Left ventricle myocardium inferior (tissue), 1 donor: ENCODE measurements around the gene ZFP36. TPM values are rescaled to one million over a fixed set of nuclear protein-coding genes. Genes with fewer than 3 reads are reported as not detected.

ENCODE experiments used
- microRNA-seq: library from miRNA; unstranded; fragments of <30 nt; microRNA quantifications from one replicate; pipeline ENCODE4 v1.2.0, GENCODE V29; 2020
- total RNA-seq: library from RNA; stranded (reverse); fragmentation: NEBNext Ultra II Directional; extraction: Animal tissue kit (Norgen Biotek cat#: 25700); gene quantifications from one replicate; pipeline ENCODE4 v1.2.1, GENCODE V29; 2021
- donor health status: DM: no; HTN: yes; CAD: no; lungs with severe emphysema.

Gene ZFP36
- total RNA-seq, 1 donor from 2014 or later = 34.8 TPM

Small RNAs within 50 kb of the gene (microRNA-seq; reads per million reads assigned to microRNA genes)
- not detected for gene MIR4530

Other genes starting within 250 kb of the ZFP36 start
- gene NCCRP1, start 209.9 kb upstream of the ZFP36 start, total RNA-seq = not detected
- gene SYCN, start 202.6 kb upstream of the ZFP36 start, total RNA-seq = not detected
- gene IFNL3, start 161.8 kb upstream of the ZFP36 start, total RNA-seq = not detected
- gene IFNL4, start 158.0 kb upstream of the ZFP36 start, total RNA-seq = not detected
- gene IFNL2, start 138.5 kb upstream of the ZFP36 start, total RNA-seq = not detected
- not detected for gene IFNL1, start 110.4 kb upstream of the ZFP36 start, total RNA-seq
- gene LRFN1, start 86.0 kb upstream of the ZFP36 start, total RNA-seq = 0.08 TPM
- gene GMFG, start 70.8 kb upstream of the ZFP36 start, total RNA-seq = 15.6 TPM
- 47.9 TPM for gene SAMD4B, start 64.4 kb upstream of the ZFP36 start, total RNA-seq
- gene PAF1, start 15.7 kb upstream of the ZFP36 start, total RNA-seq = 33.2 TPM
- 25.7 TPM for gene MED29, start 15.5 kb upstream of the ZFP36 start, total RNA-seq
- gene PLEKHG2, start 5.8 kb downstream of the ZFP36 start, total RNA-seq = 14.1 TPM
- gene RPS16, start 29.1 kb downstream of the ZFP36 start, total RNA-seq = 1,107 TPM
- gene SUPT5H, start 38.7 kb downstream of the ZFP36 start, total RNA-seq = 91.4 TPM
- gene TIMM50, start 74.0 kb downstream of the ZFP36 start, total RNA-seq = 73.8 TPM
- not detected for gene DLL3, start 92.1 kb downstream of the ZFP36 start, total RNA-seq
- not detected for gene SELENOV, start 108.3 kb downstream of the ZFP36 start, total RNA-seq
- 2.1 TPM for gene EID2B, start 126.0 kb downstream of the ZFP36 start, total RNA-seq
- gene EID2, start 133.3 kb downstream of the ZFP36 start, total RNA-seq = 9.8 TPM
- gene LGALS13, start 195.7 kb downstream of the ZFP36 start, total RNA-seq = not detected
- not detected for gene LGALS16, start 249.1 kb downstream of the ZFP36 start, total RNA-seq